ENCODE data around the gene OR10H5. TPM values are rescaled to one million over a fixed set of nuclear protein-coding genes. Genes with fewer than 3 reads are reported as not detected.
"Not testable (repeated sequence)": the region's sequence is repeated elsewhere in the genome, so short reads cannot be mapped to it uniquely, and the experiment has no call there.

OR10H5 gene
- total RNA-seq = not detected

GRCh38 chr19:15787611-15788155 lies at the start of gene OR10H5:
Gene OR10H5, plus strand, starts transcription at chr19:15787661. Its CDS starts 6,388 bp downstream, at chr19:15794049.
- Mint-ChIP-seq H3K36me3 (no peaks in the 10 kb centered on the region), H3K9me3 (no peaks in the 10 kb centered on the region), H3K27ac (no peak within 1 kb of the TSS), H3K27me3 (peaks cover 8% of the 10 kb centered on the region), H3K4me1 (no peaks in the 10 kb centered on the region), H3K4me3 (no peak within 1 kb of the TSS)
- ATAC-seq (ENCODE audit: low read depth) (no peak), DNase-seq (no peak)
- POLR2A ChIA-PET = no interaction called here

- POLR2A ChIA-PET = no interaction called here
- Mint-ChIP-seq H3K27me3 (peaks cover 8% of the 10 kb centered on the region), H3K36me3 (no peaks in the 10 kb centered on the region), H3K27ac (no peak within 1 kb of the TSS), H3K4me1 (no peaks in the 10 kb centered on the region), H3K9me3 (peaks cover 10% of the 10 kb centered on the region), H3K4me3 (no peak within 1 kb of the TSS)
- ATAC-seq (ENCODE audit: low read depth) = no peak
- DNase-seq = no peak
These were observed 49.7 kb upstream of the OR10H5 start, which contains the start of gene OR10H3 for GRCh38 chr19:15737722-15738121. Gene OR10H3, plus strand, starts transcription at chr19:15737985. Its CDS starts 3,408 bp downstream, at chr19:15741393.

GRCh38 chr19:15740785-15741184 lies 46.7 kb upstream of the OR10H5 start:
- POLR2A ChIA-PET = no interaction called here
- H3K27ac Mint-ChIP-seq = no peak overlapping the region
- H3K4me1 Mint-ChIP-seq = no peaks in the 10 kb centered on the region
- H3K27me3 Mint-ChIP-seq = peaks cover 9% of the 10 kb centered on the region
- peaks cover 10% of the 10 kb centered on the region for H3K9me3 Mint-ChIP-seq
- DNase-seq (no peak), ATAC-seq (ENCODE audit: low read depth) (no peak)
- no peak overlapping the region for H3K4me3 Mint-ChIP-seq
- H3K36me3 Mint-ChIP-seq = no peaks in the 10 kb centered on the region

GRCh38 chr19:15748239-15748638 lies 39.2 kb upstream of the OR10H5 start:
- no peaks in the 10 kb centered on the region for H3K9me3 Mint-ChIP-seq
- DNase-seq (no peak), ATAC-seq (ENCODE audit: low read depth) (no peak)
- POLR2A ChIA-PET = no interaction called here
- H3K4me3 Mint-ChIP-seq = no peak overlapping the region
- no peaks in the 10 kb centered on the region for H3K36me3 Mint-ChIP-seq
- H3K27ac Mint-ChIP-seq = no peak overlapping the region
- H3K4me1 Mint-ChIP-seq = no peaks in the 10 kb centered on the region
- peaks cover 30% of the 10 kb centered on the region for H3K27me3 Mint-ChIP-seq

- POLR2A ChIA-PET = no interaction called here
- Mint-ChIP-seq H3K36me3 (no peaks in the 10 kb centered on the region), H3K9me3 (peaks cover 5% of the 10 kb centered on the region), H3K4me3 (no peak overlapping the region), H3K27me3 (peaks cover 44% of the 10 kb centered on the region), H3K4me1 (peaks cover 5% of the 10 kb centered on the region), H3K27ac (no peak overlapping the region)
- ATAC-seq (ENCODE audit: low read depth) (no peak), DNase-seq (no peak)
These were observed 29.1 kb upstream of the OR10H5 start for GRCh38 chr19:15758379-15758778.

GRCh38 chr19:15759962-15760565 lies 27.4 kb upstream of the OR10H5 start:
- DNase-seq (no peak), ATAC-seq (ENCODE audit: low read depth) (no peak)
- Mint-ChIP-seq H3K4me3 (no peak overlapping the region), H3K27ac (no peak overlapping the region), H3K27me3 (peaks cover 39% of the 10 kb centered on the region), H3K4me1 (peaks cover 5% of the 10 kb centered on the region), H3K9me3 (peaks cover 5% of the 10 kb centered on the region), H3K36me3 (no peaks in the 10 kb centered on the region)
- POLR2A ChIA-PET = no interaction called here

GRCh38 chr19:15769586-15769985 lies 17.9 kb upstream of the OR10H5 start:
- no peak overlapping the region for H3K4me3 Mint-ChIP-seq
- no peaks in the 10 kb centered on the region for H3K9me3 Mint-ChIP-seq
- ATAC-seq (ENCODE audit: low read depth) = no peak
- no peaks in the 10 kb centered on the region for H3K4me1 Mint-ChIP-seq
- H3K27ac Mint-ChIP-seq = no peak overlapping the region
- H3K27me3 Mint-ChIP-seq = peaks cover 17% of the 10 kb centered on the region
- POLR2A ChIA-PET = no interaction called here
- no peak for DNase-seq
- no peaks in the 10 kb centered on the region for H3K36me3 Mint-ChIP-seq

- DNase-seq; H3K27me3 Mint-ChIP-seq; H3K27ac Mint-ChIP-seq; H3K36me3 Mint-ChIP-seq; POLR2A ChIA-PET; H3K4me3 Mint-ChIP-seq; ATAC-seq (ENCODE audit: low read depth); H3K9me3 Mint-ChIP-seq; H3K4me1 Mint-ChIP-seq: not testable (repeated sequence)
These were observed 13.3 kb upstream of the OR10H5 start for GRCh38 chr19:15774159-15774558.

GRCh38 chr19:15775249-15775648 lies 12.2 kb upstream of the OR10H5 start:
- ATAC-seq (ENCODE audit: low read depth) (no peak), DNase-seq (no peak)
- peaks cover 8% of the 10 kb centered on the region for H3K27me3 Mint-ChIP-seq
- H3K9me3 Mint-ChIP-seq = no peaks in the 10 kb centered on the region
- no peak overlapping the region for H3K4me3 Mint-ChIP-seq
- no peaks in the 10 kb centered on the region for H3K36me3 Mint-ChIP-seq
- H3K4me1 Mint-ChIP-seq = no peaks in the 10 kb centered on the region
- no peak overlapping the region for H3K27ac Mint-ChIP-seq
- POLR2A ChIA-PET = no interaction called here

- POLR2A ChIA-PET = no interaction called here
- Mint-ChIP-seq H3K4me3 (no peak overlapping the region), H3K27me3 (peaks cover 5% of the 10 kb centered on the region), H3K9me3 (no peaks in the 10 kb centered on the region), H3K27ac (no peak overlapping the region), H3K36me3 (no peaks in the 10 kb centered on the region), H3K4me1 (no peaks in the 10 kb centered on the region)
- ATAC-seq (ENCODE audit: low read depth) (no peak), DNase-seq (no peak)
These were observed 11.2 kb upstream of the OR10H5 start for GRCh38 chr19:15776264-15776663.

GRCh38 chr19:15776991-15777970 lies 10.2 kb upstream of the OR10H5 start:
- Mint-ChIP-seq H3K4me3 (no peak overlapping the region), H3K9me3 (no peaks in the 10 kb centered on the region), H3K27ac (no peak overlapping the region), H3K4me1 (no peaks in the 10 kb centered on the region), H3K27me3 (peaks cover 4% of the 10 kb centered on the region), H3K36me3 (no peaks in the 10 kb centered on the region)
- DNase-seq (no peak), ATAC-seq (ENCODE audit: low read depth) (no peak)
- POLR2A ChIA-PET = no interaction called here

GRCh38 chr19:15779756-15780476 lies 7.5 kb upstream of the OR10H5 start:
- no peak overlapping the region for H3K27ac Mint-ChIP-seq
- no peak for DNase-seq
- H3K27me3 Mint-ChIP-seq = peaks cover 2% of the 10 kb centered on the region
- no peak for ATAC-seq (ENCODE audit: low read depth)
- H3K4me3 Mint-ChIP-seq = no peak overlapping the region
- no peaks in the 10 kb centered on the region for H3K36me3 Mint-ChIP-seq
- POLR2A ChIA-PET = no interaction called here
- H3K4me1 Mint-ChIP-seq = no peaks in the 10 kb centered on the region
- no peaks in the 10 kb centered on the region for H3K9me3 Mint-ChIP-seq

GRCh38 chr19:15780610-15781418 lies 6.6 kb upstream of the OR10H5 start:
- Mint-ChIP-seq H3K4me3 (no peak overlapping the region), H3K27me3 (peaks cover 2% of the 10 kb centered on the region), H3K36me3 (no peaks in the 10 kb centered on the region), H3K4me1 (no peaks in the 10 kb centered on the region), H3K9me3 (no peaks in the 10 kb centered on the region), H3K27ac (no peak overlapping the region)
- ATAC-seq (ENCODE audit: low read depth) (no peak), DNase-seq (no peak)
- POLR2A ChIA-PET = no interaction called here

Data from activated naive CD8-positive, alpha-beta T cell treated with anti-CD3 and anti-CD28 coated beads, Interleukin-2, amount 10 ng/mL, durations not matched to agents 7 days and 5 days (primary cell).